CD4-positive, alpha-beta T cell treated with Interferon alpha-2 for 1 hour (primary cell): Measurements from ENCODE around the gene MST1R.
"Not testable (repeated sequence)": the region's sequence is repeated elsewhere in the genome, so short reads cannot be mapped to it uniquely, and the experiment has no call there.

ENCODE experiments used
- DNase-seq, 2 donors: peaks; one replicate each; pipeline ENCODE4 v3.0.0-alpha.2; 2020 to 2022

The MST1R gene

DNA sequence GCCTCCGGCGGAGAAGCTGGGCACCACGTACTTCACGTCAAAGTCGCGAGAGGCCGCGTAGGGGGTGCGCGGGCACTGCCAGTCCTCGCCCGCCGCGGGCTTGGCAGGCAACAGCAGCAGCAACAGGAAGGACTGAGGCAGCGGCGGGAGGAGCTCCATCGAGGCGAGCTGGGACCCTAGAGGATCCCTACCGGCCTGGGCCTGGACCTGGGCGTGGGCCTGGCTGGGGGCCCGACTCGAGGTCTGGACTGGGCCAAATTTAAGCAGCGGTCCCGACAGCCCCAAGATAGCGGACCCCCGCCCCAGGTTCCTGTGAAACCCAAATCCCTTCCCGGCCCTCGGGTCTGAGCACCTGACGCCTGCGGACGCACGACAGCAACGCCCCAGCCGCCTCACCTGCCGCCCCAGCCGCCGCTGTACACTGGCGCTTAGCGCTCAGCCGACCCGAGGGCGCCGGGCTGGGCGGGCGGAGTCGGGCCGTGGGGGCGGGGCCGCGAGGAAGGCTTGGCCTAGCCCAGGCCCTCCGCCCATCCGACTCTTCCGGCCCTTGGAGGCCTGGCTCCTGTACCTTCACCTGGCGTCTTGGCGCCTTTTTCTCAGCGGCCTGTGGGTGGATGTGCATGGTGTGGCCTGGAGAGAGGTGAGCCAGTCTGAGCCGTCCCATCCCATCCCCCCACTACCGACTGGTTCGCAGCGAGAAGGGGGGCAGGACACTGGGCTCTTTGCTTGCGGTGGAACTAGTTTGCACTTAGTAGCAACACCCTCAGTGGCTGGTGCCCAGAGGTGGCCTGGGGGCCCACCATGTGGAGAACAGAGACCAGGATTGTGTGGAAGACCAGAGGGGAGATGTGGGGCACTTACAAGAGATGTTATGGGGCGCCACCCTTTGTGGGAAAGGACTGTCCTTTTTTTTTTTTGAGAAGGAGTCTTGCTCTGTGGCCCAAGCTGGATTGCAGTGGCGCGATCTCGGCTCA, at the start of gene MST1R:
Gene MST1R, minus strand, starts transcription at position 423 of the 974 bp plus-strand sequence. Its CDS starts 264 bp downstream, at position 159.
- DNase-seq: peak; percentile 79 to 88

DNA sequence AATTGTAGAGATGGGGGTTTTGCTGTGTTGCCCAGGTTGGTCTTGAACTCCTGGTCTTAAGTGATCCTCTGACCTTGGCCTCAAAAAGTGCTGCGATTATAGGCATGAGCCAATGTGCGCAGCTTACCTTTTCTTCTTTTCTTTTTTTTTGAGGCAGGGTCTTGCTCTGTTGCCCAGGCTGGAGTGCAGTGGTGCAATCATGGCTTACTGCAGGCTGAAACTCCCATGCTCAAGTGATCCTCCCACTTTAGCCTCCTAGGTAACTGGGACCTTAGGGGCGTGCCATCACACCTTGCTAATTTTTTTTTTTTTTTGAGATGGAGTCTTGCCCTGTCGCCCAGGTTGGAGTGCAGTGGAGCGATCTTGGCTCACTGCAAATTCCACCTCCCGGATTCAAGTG, 49.3 kb upstream of the MST1R start:
- DNase-seq: no peak

DNA sequence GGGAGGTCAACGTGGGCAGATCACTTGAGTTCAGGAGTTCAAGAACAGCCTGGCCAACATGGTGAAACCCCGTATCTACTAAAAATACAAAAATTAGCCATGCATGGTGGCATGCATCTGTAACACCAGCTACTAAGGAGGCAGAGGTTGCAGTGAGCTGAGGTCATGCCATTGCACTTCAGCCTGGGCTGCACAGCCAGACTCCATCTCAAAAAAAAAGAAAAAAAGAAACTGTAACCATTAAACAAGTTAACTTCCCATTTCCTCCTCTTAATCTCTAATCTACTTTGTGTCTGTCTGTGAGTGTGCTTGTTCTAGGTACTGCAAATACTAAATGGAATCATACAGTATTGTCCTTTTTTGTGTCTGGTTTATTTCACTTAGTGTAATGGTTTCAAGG, 39.0 kb upstream of the MST1R start:
- no peak for DNase-seq

DNA sequence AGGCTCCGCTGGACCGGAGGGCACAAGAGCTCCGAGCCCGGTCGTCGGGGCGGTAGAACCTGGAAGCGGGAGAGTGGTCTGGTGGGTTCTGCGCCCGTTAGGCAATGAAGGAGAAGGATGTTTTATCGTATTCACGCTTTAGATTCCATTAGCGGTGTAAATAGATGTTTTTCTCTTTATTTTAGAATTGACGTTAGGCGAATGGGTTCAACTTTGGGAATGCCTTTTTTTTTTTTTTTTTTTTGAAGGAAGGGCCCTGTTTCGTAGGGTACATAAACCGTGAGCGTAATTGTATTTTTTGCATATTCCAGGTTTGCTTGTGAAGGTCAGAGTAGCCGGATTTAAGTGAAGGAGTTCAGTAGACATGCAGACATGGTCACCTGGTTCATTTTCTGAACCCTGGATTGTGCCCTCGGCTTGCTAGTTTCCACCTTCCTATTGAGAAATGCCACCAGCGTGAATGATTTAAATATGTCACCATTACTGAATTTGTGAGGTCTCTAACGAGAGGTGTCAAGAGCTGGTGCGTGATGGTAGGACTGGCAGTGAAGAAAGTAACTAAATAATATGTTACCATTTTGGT, 37.1 kb upstream of the MST1R start:
- DNase-seq: no peak

DNA sequence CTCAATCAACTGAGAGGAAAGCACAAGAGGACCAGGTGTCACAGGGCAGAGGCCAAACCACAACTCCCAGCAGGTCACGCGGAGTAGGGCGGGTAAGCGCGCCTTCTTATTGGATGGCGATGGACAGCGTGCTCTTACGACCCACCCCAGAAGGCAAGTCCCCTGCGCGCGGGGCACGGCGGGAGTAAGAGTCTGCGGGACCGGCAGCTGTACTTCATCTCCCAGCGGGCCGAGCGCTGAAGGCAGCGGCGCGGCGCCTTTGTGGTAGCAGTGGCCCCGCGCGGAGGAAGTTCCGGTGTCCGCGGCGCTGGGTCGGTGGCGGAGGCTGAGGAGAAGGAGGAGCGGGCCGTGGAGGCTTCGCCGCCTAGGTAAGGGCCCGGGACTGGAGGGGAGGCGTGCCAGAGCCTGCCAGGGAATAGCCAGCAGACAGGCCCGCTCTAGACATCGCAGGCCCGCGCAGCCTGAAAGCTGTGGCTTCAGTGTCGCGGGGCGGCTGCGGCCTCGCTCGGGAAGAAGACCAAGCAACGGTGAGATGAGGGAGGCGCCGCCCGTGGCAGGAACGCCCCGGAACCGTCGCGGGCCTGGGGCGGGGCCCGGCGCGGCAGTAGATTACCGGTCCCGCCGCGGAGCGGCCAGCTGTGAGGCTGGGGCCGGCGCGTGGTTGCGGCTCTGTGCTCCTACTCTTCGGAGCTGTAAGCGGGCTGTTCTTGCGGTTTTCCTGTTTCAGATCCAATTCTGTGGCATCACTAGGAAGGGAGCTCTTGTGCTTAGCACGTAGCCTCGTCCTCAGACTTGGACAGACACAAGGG, 36.4 kb upstream of the MST1R start, which contains the start of gene RBM6:
Gene RBM6, plus strand, starts transcription at position 293 of the 809 bp plus-strand sequence. CDS start 22,492 bp downstream, outside the sequence.
- peak; percentile 94 to 95 for DNase-seq

DNA sequence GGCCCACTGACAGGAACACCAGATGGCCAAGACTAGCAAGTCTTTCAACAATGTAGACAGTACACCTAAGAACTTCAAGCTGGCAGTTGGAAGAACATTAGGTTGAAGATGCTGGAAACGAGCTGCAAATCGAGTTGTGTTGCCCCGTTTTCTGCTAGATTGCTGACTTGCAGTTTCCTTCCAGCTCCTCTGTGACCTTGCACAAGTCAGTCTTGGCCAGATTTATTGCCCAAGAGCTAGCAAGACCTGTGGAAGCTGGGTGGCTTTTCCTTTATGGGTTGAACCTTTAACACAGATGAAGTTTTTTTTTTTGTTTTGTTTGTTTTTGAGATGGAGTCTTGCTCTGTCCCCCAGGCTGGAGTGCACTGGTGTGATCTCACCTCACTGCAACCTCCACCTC, 33.4 kb upstream of the MST1R start:
- no peak for DNase-seq

DNA sequence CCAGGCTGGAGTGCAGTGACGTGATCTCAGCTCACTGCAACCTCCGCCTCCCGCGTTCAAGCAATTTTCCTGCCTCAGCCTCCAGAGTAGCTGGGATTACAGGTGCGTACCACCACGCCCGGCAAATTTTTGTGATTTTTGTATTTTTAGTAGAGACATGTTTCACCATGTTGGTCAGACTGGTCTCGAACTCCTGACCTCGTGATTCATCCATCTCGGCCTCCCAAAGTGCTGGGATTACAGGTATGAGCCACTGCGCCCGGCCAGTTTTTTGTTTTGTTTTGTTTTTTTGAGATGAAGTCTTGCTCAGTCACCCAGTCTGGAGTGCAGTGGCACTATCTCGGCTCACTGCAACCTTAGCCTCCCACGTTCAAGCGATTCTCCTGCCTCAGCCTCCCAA, 28.6 kb upstream of the MST1R start:
- DNase-seq: not testable (repeated sequence)

GRCh38 chr3:49930922-49931321, 27.2 kb upstream of the MST1R start:
- DNase-seq: no peak

DNA sequence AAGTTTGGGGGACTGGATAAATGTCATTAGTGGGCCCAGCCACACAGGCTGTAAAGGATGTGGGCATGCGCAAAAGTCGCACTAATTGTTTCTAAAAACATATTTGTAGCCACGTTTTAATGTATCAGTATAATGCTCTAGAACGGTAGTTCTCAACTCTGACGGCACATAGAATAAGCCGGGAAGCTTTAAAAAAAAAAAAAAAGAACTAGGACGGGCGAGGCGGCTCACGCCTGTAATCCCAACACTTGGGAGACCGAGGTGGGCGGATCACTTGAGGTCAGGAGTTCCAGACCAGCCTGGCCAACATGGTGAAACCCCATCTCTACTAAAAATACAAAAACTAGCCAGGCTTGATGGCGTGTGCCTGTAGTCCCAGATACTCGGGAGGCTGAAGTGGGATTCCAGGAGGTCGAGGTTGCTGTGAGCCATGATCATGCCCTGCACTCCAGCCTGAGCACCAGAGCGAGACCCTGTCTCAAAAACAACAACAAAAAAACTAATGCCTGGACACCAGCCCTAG, 26.6 kb upstream of the MST1R start:
- DNase-seq: no peak

DNA sequence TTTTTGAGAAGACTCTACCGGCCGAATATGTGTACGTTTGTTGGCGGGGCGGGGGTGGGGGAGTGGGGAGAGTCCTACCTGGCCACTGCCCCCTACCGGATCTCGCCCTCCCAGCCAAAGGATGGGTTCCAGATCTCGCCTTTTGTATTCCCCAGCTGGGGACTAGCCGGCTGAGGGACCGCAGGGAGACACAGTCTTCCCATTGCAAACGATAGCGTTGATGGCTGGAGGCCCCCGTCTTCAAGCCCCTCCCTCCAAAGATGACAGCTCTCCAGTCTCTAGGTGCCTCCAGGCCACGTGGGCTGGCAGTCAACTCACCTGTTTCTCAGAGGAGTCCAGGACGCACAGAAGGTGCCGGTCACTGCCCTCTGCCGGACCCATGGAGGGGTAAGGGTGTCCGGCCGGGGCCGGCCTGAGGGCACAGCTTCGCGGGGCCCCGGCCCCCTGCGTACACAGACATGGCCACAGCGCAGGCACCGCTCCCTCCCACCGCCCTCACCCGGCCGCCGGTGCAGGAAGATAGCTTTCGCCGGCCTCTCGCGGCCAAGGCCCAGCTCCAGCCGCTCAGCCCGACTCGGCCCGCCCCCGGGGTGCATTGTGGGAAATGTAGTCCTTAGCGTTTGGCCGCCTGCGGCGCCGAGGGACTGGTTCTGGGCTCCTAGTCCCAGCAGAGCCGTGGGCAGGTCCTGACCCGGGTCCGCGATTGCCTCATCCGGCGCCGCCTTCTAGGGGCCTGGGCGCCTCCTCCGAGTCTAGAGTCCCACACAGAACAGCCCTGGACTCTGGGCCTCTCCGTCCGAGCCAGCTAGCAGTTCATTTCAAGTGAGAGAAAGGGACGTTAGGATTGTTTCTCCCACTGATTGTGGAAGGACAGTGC, 25.9 kb upstream of the MST1R start, which contains the start of gene MON1A:
Gene MON1A, minus strand, starts transcription at position 521 of the 877 bp plus-strand sequence. CDS start 16,465 bp downstream, outside the sequence.
- DNase-seq: peak; percentile 85 to 91

- DNase-seq: no peak
Observed at GRCh38 chr3:49928481-49929017, 24.9 kb upstream of the MST1R start.

- no peak for DNase-seq
Observed at GRCh38 chr3:49927798-49928197, 24.1 kb upstream of the MST1R start.

- no peak for DNase-seq
Observed at GRCh38 chr3:49926117-49926728, 22.6 kb upstream of the MST1R start.

DNA sequence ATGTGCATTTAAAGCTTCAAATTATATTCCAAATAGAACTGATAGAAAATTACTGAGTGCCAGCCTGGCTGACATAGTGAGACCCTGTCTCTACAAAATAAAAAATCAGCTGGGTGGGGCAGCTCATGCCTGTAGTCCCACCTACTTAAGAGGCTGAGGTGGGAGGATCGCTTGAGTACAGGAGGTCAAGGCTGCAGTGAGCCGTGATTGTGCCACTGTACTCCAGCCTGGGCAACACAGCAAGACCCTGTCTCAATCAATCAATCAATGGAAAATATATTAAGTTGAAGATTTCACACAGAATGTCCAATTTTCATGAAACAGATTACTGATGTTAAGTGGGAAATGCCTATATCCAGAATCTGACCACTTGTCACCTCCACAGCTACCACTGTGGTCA, 21.8 kb upstream of the MST1R start:
- DNase-seq: no peak

DNA sequence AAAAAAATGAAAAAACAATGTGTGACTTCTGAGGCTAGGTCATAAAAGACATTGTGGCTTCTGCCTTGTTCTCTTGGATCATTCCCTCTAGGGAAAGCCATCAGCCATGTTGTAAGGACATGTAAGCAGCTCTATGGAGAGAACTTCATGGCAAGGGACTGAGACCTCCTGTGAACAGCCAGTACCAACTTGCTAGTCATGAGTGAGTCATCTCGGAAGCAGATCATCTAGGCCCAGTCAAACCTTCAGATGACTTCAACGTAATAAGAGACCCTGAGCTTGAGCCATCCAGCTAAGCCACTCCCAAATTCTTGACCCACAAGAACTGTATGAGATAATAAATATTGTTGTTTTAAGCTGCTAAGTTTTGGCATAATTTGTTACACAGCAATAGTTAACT, 21.0 kb upstream of the MST1R start:
- no peak for DNase-seq

DNA sequence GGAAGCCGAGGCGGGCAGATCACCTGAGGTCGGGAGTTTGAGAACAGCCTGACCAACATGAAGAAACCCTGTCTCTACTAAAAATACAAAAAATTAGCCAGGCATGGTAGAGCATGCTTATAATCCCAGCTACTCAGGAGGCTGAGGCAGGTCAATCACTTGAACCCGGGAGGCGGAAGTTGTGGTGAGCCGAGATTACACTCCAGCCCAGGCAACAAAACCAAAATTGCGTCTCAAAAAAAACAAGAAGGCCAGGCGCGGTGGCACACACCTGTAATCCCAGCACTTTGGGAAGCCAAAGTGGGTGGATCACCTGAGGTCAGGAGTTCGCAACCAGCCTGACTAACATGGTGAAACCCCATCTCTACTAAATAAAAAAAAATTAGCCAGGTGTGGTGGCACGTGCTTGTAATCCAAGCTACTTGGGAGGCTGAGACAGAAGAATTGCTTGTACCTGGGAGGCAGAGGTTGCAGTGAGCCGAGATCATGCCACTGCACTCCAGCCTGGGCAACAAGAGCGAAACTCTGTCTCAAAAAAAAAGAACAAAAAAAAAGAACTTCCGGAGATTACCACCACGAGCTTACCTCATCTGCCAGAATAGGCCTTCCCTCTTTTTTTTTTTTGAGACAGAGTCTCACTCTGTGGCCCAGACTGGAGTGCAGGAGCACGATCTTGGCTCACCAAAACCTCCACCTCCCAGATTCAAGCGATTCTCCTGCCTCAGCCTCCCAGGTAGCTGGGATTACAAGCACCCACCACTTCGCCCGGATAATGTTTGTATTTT, 14.3 kb upstream of the MST1R start:
- DNase-seq: not testable (repeated sequence)

GRCh38 chr3:49916686-49917085, 13.0 kb upstream of the MST1R start:
- DNase-seq: no peak

DNA sequence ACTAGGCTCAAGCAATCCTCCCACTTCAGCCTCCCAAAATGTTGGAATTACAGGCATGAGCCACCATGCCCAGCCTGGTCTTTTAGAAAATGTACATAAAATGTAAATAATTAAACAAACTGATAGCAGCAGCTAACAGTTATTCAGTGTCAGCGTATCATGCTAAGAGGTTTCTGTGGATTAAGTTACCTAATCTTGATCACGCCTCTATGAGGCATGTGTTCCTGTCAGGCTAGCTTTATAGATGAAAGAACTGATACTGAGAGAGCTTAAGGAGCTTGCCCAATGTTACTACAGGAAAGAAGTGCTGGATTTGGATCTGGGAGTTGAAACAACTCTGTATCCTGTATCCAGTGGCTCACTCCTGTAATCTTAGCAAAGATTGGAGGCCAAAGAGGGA, 11.2 kb upstream of the MST1R start:
- no peak for DNase-seq

GRCh38 chr3:49912881-49913281, 9.2 kb upstream of the MST1R start:
- no peak for DNase-seq

DNA sequence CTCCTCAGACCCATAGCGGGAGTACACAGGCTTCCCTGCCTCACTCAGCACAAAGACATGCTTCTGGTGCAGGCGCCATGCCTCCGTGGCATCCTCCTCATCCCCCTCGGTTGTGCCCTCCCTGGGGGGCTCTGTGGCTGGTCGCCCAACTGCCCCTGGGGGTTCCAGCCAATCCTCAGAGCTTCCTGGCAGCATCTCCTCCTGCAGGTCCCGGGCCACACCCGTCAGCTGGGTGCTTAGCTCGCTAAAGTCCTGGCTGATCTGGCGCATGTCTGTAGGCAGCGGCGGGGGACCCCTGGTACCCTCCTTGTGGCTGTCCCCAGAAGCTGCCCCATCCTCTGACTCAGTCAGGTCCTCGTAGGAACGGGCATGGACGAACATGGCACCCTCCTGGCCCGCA, 7.9 kb upstream of the MST1R start:
- no peak for DNase-seq
